ENCODE measurements around the gene HIRA. TPM values are rescaled to one million over a fixed set of nuclear protein-coding genes. Genes with fewer than 3 reads are reported as not detected.

Gene HIRA
- total RNA-seq, 1 experiment from 2014 or later = 50.6 TPM

DNA sequence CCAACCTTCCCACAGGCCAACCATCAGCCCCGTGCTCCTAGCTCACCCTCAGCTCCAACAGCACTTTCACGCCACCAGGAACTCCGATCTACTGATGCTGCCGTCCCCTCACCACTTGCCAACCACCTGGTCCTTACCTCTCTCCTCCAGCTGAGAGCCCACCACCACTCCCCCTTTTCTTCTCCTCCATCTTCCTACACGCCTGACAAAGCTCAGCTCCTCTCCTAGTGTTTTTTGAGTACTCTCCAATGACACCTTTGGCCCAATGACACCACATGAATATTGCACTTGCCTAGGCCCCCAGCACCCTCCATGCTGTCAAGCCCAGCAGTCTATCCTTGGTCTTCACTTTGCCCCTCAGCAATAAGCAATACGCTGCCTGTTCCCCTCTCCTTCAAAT is 30.7 kb downstream of the HIRA start:
- CTCF ChIA-PET = no interaction called here

DNA sequence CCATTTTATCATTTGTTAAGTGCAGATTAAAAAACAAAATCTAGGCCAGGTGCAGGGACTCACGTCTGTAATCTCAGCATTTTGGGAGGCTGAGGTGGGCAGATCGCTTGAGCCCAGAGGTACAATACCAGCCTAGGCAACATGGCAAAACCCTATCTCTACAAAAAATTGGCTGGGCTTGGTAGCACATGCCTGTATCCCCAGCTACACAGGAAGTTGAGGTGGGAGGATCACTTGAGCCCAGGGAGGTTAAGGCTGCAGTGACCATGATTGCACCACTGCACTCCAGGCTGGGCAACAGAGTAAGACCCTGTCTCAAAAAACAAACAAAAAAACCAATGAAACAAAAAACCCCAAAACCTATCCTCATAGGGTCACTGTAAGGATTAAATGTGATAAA is 32.9 kb downstream of the HIRA start:
- no peak overlapping the region for H3K27ac ChIP-seq (ENCODE audit: low read depth, low read length, poor library complexity, severe bottlenecking)
- TF ChIP-seq, protein P1, sequence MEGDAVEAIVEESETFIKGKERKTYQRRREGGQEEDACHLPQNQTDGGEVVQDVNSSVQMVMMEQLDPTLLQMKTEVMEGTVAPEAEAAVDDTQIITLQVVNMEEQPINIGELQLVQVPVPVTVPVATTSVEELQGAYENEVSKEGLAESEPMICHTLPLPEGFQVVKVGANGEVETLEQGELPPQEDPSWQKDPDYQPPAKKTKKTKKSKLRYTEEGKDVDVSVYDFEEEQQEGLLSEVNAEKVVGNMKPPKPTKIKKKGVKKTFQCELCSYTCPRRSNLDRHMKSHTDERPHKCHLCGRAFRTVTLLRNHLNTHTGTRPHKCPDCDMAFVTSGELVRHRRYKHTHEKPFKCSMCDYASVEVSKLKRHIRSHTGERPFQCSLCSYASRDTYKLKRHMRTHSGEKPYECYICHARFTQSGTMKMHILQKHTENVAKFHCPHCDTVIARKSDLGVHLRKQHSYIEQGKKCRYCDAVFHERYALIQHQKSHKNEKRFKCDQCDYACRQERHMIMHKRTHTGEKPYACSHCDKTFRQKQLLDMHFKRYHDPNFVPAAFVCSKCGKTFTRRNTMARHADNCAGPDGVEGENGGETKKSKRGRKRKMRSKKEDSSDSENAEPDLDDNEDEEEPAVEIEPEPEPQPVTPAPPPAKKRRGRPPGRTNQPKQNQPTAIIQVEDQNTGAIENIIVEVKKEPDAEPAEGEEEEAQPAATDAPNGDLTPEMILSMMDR (conservative IDR thresholded peaks at IDR 0.05; ENCODE audit: low read depth, low read length) = no peak
- TF ChIP-seq EZH2 (IDR thresholded peaks at IDR 0.05; ENCODE audit: borderline replicate concordance, low read depth, low read length, poor library complexity, severe bottlenecking) = no peak
- H3K4me1 ChIP-seq (ENCODE audit: insufficient read depth, low read length, poor library complexity, severe bottlenecking) = no peaks in the 10 kb centered on the region
- H3K4me3 ChIP-seq (ENCODE audit: low read depth, low read length, poor library complexity, severe bottlenecking) = no peak overlapping the region
- no TSS peak for BruUV-seq (replicated peaks)
- ChIA-PET POLR2A (ENCODE audit: low non-redundant PET) (interaction anchor here (0.6 kb wide), 1 partner anchor 127 kb away, joined by 6 read pairs; no protein-coding TSS in a partner anchor), CTCF (no interaction called here)
- H3K9me3 ChIP-seq (ENCODE audit: low read depth, low read length, poor library complexity, severe bottlenecking) = no peaks in the 10 kb centered on the region
- intact Hi-C loops (cut with micrococcal nuclease; ENCODE audit: unreplicated experiment) = no loop called here
- peaks cover 37% of the 10 kb centered on the region for H3K36me3 ChIP-seq (ENCODE audit: insufficient read depth, low read length, poor library complexity, severe bottlenecking)
- H3K27me3 ChIP-seq (replicated peaks; ENCODE audit: insufficient read depth, low read depth, low read length, poor library complexity) = no peaks in the 10 kb centered on the region
- no peak for DNase-seq (ENCODE audit: low spot score)

More for the DNA sequence above, 30.7 kb downstream of the HIRA start:
- POLR2A ChIA-PET (ENCODE audit: low non-redundant PET) = no interaction called here
- no peaks in the 10 kb centered on the region for H3K9me3 ChIP-seq (ENCODE audit: low read depth, low read length, poor library complexity, severe bottlenecking)
- H3K36me3 ChIP-seq (ENCODE audit: insufficient read depth, low read length, poor library complexity, severe bottlenecking) = peaks cover 31% of the 10 kb centered on the region
- H3K4me1 ChIP-seq (ENCODE audit: insufficient read depth, low read length, poor library complexity, severe bottlenecking) = no peaks in the 10 kb centered on the region
- intact Hi-C loops (cut with micrococcal nuclease; ENCODE audit: unreplicated experiment) = no loop called here
- DNase-seq (ENCODE audit: low spot score) = no peak
- no peak for TF ChIP-seq EZH2 (IDR thresholded peaks at IDR 0.05; ENCODE audit: borderline replicate concordance, low read depth, low read length, poor library complexity, severe bottlenecking)
- TF ChIP-seq, protein P1 (conservative IDR thresholded peaks at IDR 0.05; ENCODE audit: low read depth, low read length) = no peak
- no peak overlapping the region for H3K4me3 ChIP-seq (ENCODE audit: low read depth, low read length, poor library complexity, severe bottlenecking)
- BruUV-seq (replicated peaks) = no TSS peak
- H3K27ac ChIP-seq (ENCODE audit: low read depth, low read length, poor library complexity, severe bottlenecking) = no peak overlapping the region
- H3K27me3 ChIP-seq (replicated peaks; ENCODE audit: insufficient read depth, low read depth, low read length, poor library complexity) = no peaks in the 10 kb centered on the region

DNA sequence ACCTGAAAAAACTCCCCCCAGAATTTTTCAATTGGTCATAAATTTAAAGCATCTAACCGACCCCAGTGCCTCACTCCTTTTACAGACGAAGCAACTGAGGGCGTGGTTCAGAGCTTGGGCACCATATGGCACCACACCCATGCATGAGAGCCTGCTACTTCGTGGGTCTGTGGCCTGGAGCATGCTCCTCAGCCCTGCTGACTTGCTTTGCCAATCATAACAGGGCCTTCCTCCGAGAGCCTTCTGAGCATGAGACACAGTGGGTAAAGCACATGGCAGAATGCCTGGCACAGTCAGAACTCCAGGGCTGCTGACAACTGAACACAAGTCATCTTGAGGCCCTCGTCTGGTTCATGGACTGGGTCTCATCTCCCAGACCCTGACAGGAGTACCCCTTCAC is 33.3 kb downstream of the HIRA start:
- DNase-seq (ENCODE audit: low spot score) = no peak
- Histone ChIP-seq H3K9me3 (ENCODE audit: low read depth, low read length, poor library complexity, severe bottlenecking) (no peaks in the 10 kb centered on the region), H3K27me3 (replicated peaks; ENCODE audit: insufficient read depth, low read depth, low read length, poor library complexity) (no peaks in the 10 kb centered on the region), H3K4me3 (ENCODE audit: low read depth, low read length, poor library complexity, severe bottlenecking) (no peak overlapping the region), H3K36me3 (ENCODE audit: insufficient read depth, low read length, poor library complexity, severe bottlenecking) (peaks cover 39% of the 10 kb centered on the region), H3K27ac (ENCODE audit: low read depth, low read length, poor library complexity, severe bottlenecking) (no peak overlapping the region), H3K4me1 (ENCODE audit: insufficient read depth, low read length, poor library complexity, severe bottlenecking) (no peaks in the 10 kb centered on the region)
- TF ChIP-seq EZH2 (IDR thresholded peaks at IDR 0.05; ENCODE audit: borderline replicate concordance, low read depth, low read length, poor library complexity, severe bottlenecking) = no peak
- TF ChIP-seq, protein P1 (conservative IDR thresholded peaks at IDR 0.05; ENCODE audit: low read depth, low read length) = no peak
- intact Hi-C loops (cut with micrococcal nuclease; ENCODE audit: unreplicated experiment) = no loop called here
- ChIA-PET POLR2A (ENCODE audit: low non-redundant PET) (no interaction called here), CTCF (no interaction called here)
- BruUV-seq (replicated peaks) = no TSS peak
